ENCODE measurements around the gene CADM1. TPM values are rescaled to one million over a fixed set of nuclear protein-coding genes. Genes with fewer than 3 reads are reported as not detected.

CADM1 gene
- total and polyA plus RNA-seq, 9 donors = 6.6 to 61.2 (median 17.2) TPM

GRCh38 chr11:115497303-115497702, 6.9 kb downstream of the CADM1 start:
- Histone ChIP-seq H3K4me3 (no peak overlapping the region), H3K27me3 (no peaks in the 10 kb centered on the region), H3K9me3 (no peaks in the 10 kb centered on the region), H3K27ac (no peak overlapping the region), H3K36me3 (no peaks in the 10 kb centered on the region), H3K4me1 (ENCODE audit: insufficient read depth) (peaks cover 3% of the 10 kb centered on the region)
- WGBS, 3 donors = 31 to 64% (median 37%) methylated on average over 2 of the region's 2 CpGs
- intact Hi-C loops (cut with DNase I) = no loop called here
- TF ChIP-seq POLR2A (IDR thresholded peaks at IDR 0.05) = no peak
- TF ChIP-seq EP300 (IDR thresholded peaks at IDR 0.05) = no peak
- no peak for TF ChIP-seq CTCF (IDR thresholded peaks at IDR 0.05)
- DNase-seq = no peak

GRCh38 chr11:115496892-115497291, 7.3 kb downstream of the CADM1 start:
- DNase-seq = no peak
- no peak for TF ChIP-seq EP300 (IDR thresholded peaks at IDR 0.05)
- no peak for TF ChIP-seq POLR2A (IDR thresholded peaks at IDR 0.05)
- no peak for TF ChIP-seq CTCF (IDR thresholded peaks at IDR 0.05)
- no peaks in the 10 kb centered on the region for H3K36me3 ChIP-seq
- intact Hi-C loops (cut with DNase I) = no loop called here
- H3K4me1 ChIP-seq (ENCODE audit: insufficient read depth) = peaks cover under 1% of the 10 kb centered on the region
- H3K27ac ChIP-seq = no peak overlapping the region
- 56 to 60% (median 57%) methylated on average over 3 of the region's 3 CpGs for WGBS, 3 donors
- no peaks in the 10 kb centered on the region for H3K9me3 ChIP-seq
- H3K4me3 ChIP-seq = no peak overlapping the region
- H3K27me3 ChIP-seq = no peaks in the 10 kb centered on the region

GRCh38 chr11:115493905-115494304, 10.3 kb downstream of the CADM1 start:
- 96 to 98% (median 98%) methylated on average over 2 of the region's 2 CpGs for WGBS, 3 donors
- Histone ChIP-seq H3K9me3 (no peaks in the 10 kb centered on the region), H3K27ac (no peak overlapping the region), H3K36me3 (no peaks in the 10 kb centered on the region), H3K4me1 (ENCODE audit: insufficient read depth) (no peaks in the 10 kb centered on the region), H3K27me3 (no peaks in the 10 kb centered on the region), H3K4me3 (no peak overlapping the region)
- intact Hi-C loops (cut with DNase I) = no loop called here
- no peak for TF ChIP-seq CTCF (IDR thresholded peaks at IDR 0.05)
- no peak for TF ChIP-seq POLR2A (IDR thresholded peaks at IDR 0.05)
- no peak for TF ChIP-seq EP300 (IDR thresholded peaks at IDR 0.05)
- DNase-seq = no peak

- WGBS, 3 donors = 64 to 75% (median 71%) methylated on average over 1 of the region's 1 CpG
- intact Hi-C loops (cut with DNase I) = no loop called here
- Histone ChIP-seq H3K27me3 (no peaks in the 10 kb centered on the region), H3K27ac (no peak overlapping the region), H3K4me3 (no peak overlapping the region), H3K36me3 (no peaks in the 10 kb centered on the region), H3K4me1 (ENCODE audit: insufficient read depth) (no peaks in the 10 kb centered on the region), H3K9me3 (no peaks in the 10 kb centered on the region)
- no peak for DNase-seq
- TF ChIP-seq EP300 (IDR thresholded peaks at IDR 0.05) (no peak), CTCF (IDR thresholded peaks at IDR 0.05) (no peak)
These were observed 10.7 kb downstream of the CADM1 start for GRCh38 chr11:115493488-115493887.

GRCh38 chr11:115489466-115489865, 14.7 kb downstream of the CADM1 start:
- H3K27me3 ChIP-seq = no peaks in the 10 kb centered on the region
- WGBS, 3 donors = 92 to 94% (median 94%) methylated on average over 4 of the region's 4 CpGs
- no peak overlapping the region for H3K27ac ChIP-seq
- H3K9me3 ChIP-seq = no peaks in the 10 kb centered on the region
- DNase-seq = no peak
- H3K4me1 ChIP-seq (ENCODE audit: insufficient read depth) = no peaks in the 10 kb centered on the region
- no peak overlapping the region for H3K4me3 ChIP-seq
- TF ChIP-seq CTCF (IDR thresholded peaks at IDR 0.05) (no peak), EP300 (IDR thresholded peaks at IDR 0.05) (no peak), POLR2A (IDR thresholded peaks at IDR 0.05) (no peak)
- intact Hi-C loops (cut with DNase I) = no loop called here
- no peaks in the 10 kb centered on the region for H3K36me3 ChIP-seq
